Heart left ventricle (tissue), 13 donors: ENCODE results near the gene XPOT.

Experiments used
- CTCF ChIP-seq, 12 donors: fragments of 200-600 bp; sonication (generic) in 4 of 12; IDR thresholded peaks; one replicate each; pipeline versions ENCODE4 v1.5.0 to v1.8.0; 2018 to 2022; ENCODE audit warnings: antibody characterized with exemption in 12 of 12, mild to moderate bottlenecking in 5 of 12
- POLR2A ChIP-seq, 2 donors: fragments of 450-650 bp; IDR thresholded peaks; one replicate each; pipeline ENCODE4 v1.6.1; 2017; ENCODE audit warnings: antibody characterized with exemption in 2 of 2, mild to moderate bottlenecking in 2 of 2, moderate library complexity in 2 of 2
- donor health status: ischemic (EF 13 %, LVEDD 7.1; RV severe dilation, severe dysfunction).
- donor health status: DM: no; HTN: yes; CAD: no.
- donor health status: DM: no; HTN: no; CAD: no.
- donor health status: ischemic (EF 25% LVEDD 6.9; RV normal size, moderate dysfunction).
- donor health status: ischemic (EF 25% LVEDD 5.7; RV mildly dilated, moderate dysfunction).
- donor health status: ischemic (EF 35%, LVEDD 5.7; RV mildly dilated, moderate dysfunction).
- donor health status: nonischemic (EF 11% LVEDD 7.7; RV severe dilation, severe dysfunction).
- donor health status: DM: yes; HTN: yes; CAD: no.
- donor health status: PGD.
- donor health status: ischemic (EF 29% LVEDD 5.4; RV normal size, mild dysfunction).
- donor health status: nonischemic (EF 23%, LVEDD 6.1; RV moderate dilation, normal function).

GRCh38 chr12:64412459-64412858 lies 8.3 kb downstream of the XPOT start:
- TF ChIP-seq CTCF (IDR thresholded peaks at IDR 0.05): no peak
- TF ChIP-seq POLR2A (IDR thresholded peaks at IDR 0.05): no peak
